Loucy (cell line): ENCODE results near the gene FAM131B.

Experiments used
- CTCF ChIP-seq: fragments of 200-600 bp; sonication (generic); conservative IDR thresholded peaks from 2 replicates; pipeline ENCODE4 v1.5.1; 2014; ENCODE audit warnings: mild to moderate bottlenecking, antibody characterized with exemption, low read length
- EZH2phosphoT487 ChIP-seq: fragments of 200-600 bp; IDR thresholded peaks from 2 replicates; pipeline ENCODE4 v1.6.1; 2018; ENCODE audit warnings: antibody characterized with exemption, mild to moderate bottlenecking, moderate library complexity, borderline replicate concordance

GRCh38 chr7:143352531-143353002, 9.9 kb downstream of the FAM131B start:
- TF ChIP-seq CTCF (no peak), EZH2phosphoT487 (no peak)
